HG03039 (cell line): ENCODE measurements around the gene AMD1.
"Not testable (repeated sequence)": the region's sequence is repeated elsewhere in the genome, so short reads cannot be mapped to it uniquely, and the experiment has no call there.

ENCODE experiments used
- ATAC-seq: cut with Tn5 transposase; IDR thresholded peaks from one replicate; pipeline ENCODE4 v1.9.1; 2021; ENCODE audit warnings: mild to moderate bottlenecking, moderate library complexity; ENCODE audit not compliant: unreplicated experiment

Gene AMD1

GRCh38 chr6:110873981-110874879 is at the start of gene AMD1:
TSS of gene AMD1 (plus strand) at chr6:110874785. CDS start at chr6:110875106, 321 bp downstream.
- peak; percentile 66 for ATAC-seq

- no peak for ATAC-seq
Measured at GRCh38 chr6:110826236-110827129, 48.1 kb upstream of the AMD1 start.

- ATAC-seq: no peak
Measured at GRCh38 chr6:110828396-110828795, 46.2 kb upstream of the AMD1 start.

- ATAC-seq: no peak
Measured at GRCh38 chr6:110831405-110831804, 43.2 kb upstream of the AMD1 start.

- ATAC-seq: no peak
Measured at GRCh38 chr6:110833831-110834230, 40.8 kb upstream of the AMD1 start.

GRCh38 chr6:110835751-110836150 is 38.8 kb upstream of the AMD1 start:
- not testable (repeated sequence) for ATAC-seq

- ATAC-seq: no peak
Measured at GRCh38 chr6:110841266-110841665, 33.3 kb upstream of the AMD1 start.

GRCh38 chr6:110849781-110850180 is 24.8 kb upstream of the AMD1 start:
- ATAC-seq: no peak

- ATAC-seq: no peak
Measured at GRCh38 chr6:110852773-110853172, 21.8 kb upstream of the AMD1 start.

- no peak for ATAC-seq
Measured at GRCh38 chr6:110853754-110854477, 20.7 kb upstream of the AMD1 start.

- no peak for ATAC-seq
Measured at GRCh38 chr6:110856296-110856695, 18.3 kb upstream of the AMD1 start.

GRCh38 chr6:110858016-110858415 is 16.6 kb upstream of the AMD1 start:
- ATAC-seq: no peak

- ATAC-seq: no peak
Measured at GRCh38 chr6:110858562-110859214, 15.9 kb upstream of the AMD1 start.

GRCh38 chr6:110859335-110859792 is 15.2 kb upstream of the AMD1 start:
- ATAC-seq: no peak

- no peak for ATAC-seq
Measured at GRCh38 chr6:110864824-110865223, 9.8 kb upstream of the AMD1 start.

- ATAC-seq: peak; percentile 1
Measured at GRCh38 chr6:110874880-110875547, 429 bp downstream of the AMD1 start.

- peak; percentile 11 for ATAC-seq
Measured at GRCh38 chr6:110875548-110876169, 1.1 kb downstream of the AMD1 start.

- ATAC-seq: no peak
Measured at GRCh38 chr6:110876170-110876773, 1.7 kb downstream of the AMD1 start.
